ENCODE measurements around the gene SUGP2. TPM values are rescaled to one million over a fixed set of nuclear protein-coding genes. Genes with fewer than 3 reads are reported as not detected.

SUGP2 gene
- total and polyA plus RNA-seq, 4 donors: 7.4 to 93.1 (median 61.1) TPM

DNA sequence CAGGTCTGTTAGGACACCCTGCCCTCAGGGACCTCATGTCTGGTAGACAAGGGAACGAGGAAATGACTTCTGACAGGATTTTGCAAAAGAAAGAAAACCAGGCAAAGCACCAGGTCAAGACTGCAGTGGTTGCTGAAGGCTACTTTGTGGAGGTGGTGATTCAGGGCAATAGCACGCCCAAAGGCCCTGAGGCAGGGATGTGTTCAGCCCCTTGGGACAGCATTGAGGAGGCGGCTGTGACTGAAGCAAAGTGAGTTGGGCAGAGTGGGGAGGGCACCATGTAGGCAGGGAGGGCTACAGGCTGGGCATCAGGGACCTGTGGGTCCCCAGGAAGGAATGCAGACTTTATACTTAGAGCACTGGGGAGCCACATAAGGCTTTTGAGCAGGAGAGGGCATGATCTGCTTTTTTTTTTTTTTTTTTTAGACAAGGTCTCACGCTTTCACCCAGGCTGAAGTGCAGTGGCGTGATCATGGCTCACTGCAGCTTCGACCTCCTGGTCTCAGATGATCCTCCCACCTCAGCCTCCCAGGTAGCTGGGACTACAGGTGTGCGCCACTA, 81.5 kb downstream of the SUGP2 start:
- Histone ChIP-seq H3K36me3 (ENCODE audit: control insufficient read depth in 1 of 2, insufficient read depth in 2 of 2, low read length in 1 of 2) (no peaks in the 10 kb centered on the region), H3K27me3 (ENCODE audit: control insufficient read depth in 1 of 2, insufficient read depth in 2 of 2, low read length in 1 of 2) (no peaks in the 10 kb centered on the region), H3K4me3 (ENCODE audit: low read length in 2 of 2) (no peak overlapping the region), H3K27ac (ENCODE audit: low read depth in 1 of 2, low read length in 2 of 2) (no peak overlapping the region), H3K9me3 (ENCODE audit: control insufficient read depth, low read length) (no peaks in the 10 kb centered on the region), H3K4me1 (ENCODE audit: control insufficient read depth in 1 of 2, insufficient read depth in 2 of 2, low read length in 2 of 2) (no peaks in the 10 kb centered on the region)
- DNase-seq: no peak
- 83 to 91% methylated on average over 6 to 7 of the region's 7 CpGs for WGBS, 2 donors
- ATAC-seq (ENCODE audit: low FRiP score): no peak
- intact Hi-C loops (cut with DNase I): no loop called here

- no peak for ATAC-seq (ENCODE audit: low FRiP score)
- no peak for DNase-seq
- Histone ChIP-seq H3K27me3 (ENCODE audit: control insufficient read depth in 1 of 2, insufficient read depth in 2 of 2, low read length in 1 of 2) (no peaks in the 10 kb centered on the region), H3K4me1 (ENCODE audit: control insufficient read depth in 1 of 2, insufficient read depth in 2 of 2, low read length in 2 of 2) (no peaks in the 10 kb centered on the region), H3K27ac (ENCODE audit: low read depth in 1 of 2, low read length in 2 of 2) (no peak overlapping the region), H3K36me3 (ENCODE audit: control insufficient read depth in 1 of 2, insufficient read depth in 2 of 2, low read length in 1 of 2) (no peaks in the 10 kb centered on the region), H3K4me3 (ENCODE audit: low read length in 2 of 2) (no peak overlapping the region), H3K9me3 (ENCODE audit: control insufficient read depth, low read length) (no peaks in the 10 kb centered on the region)
- intact Hi-C loops (cut with DNase I): no loop called here
- WGBS, 2 donors: 90 to 92% methylated on average over 3 of the region's 3 CpGs
These were observed 83.5 kb downstream of the SUGP2 start for GRCh38 chr19:18949858-18950257.

GRCh38 chr19:18948976-18949356, 84.4 kb downstream of the SUGP2 start:
- H3K36me3 ChIP-seq (ENCODE audit: control insufficient read depth in 1 of 2, insufficient read depth in 2 of 2, low read length in 1 of 2): no peaks in the 10 kb centered on the region
- H3K4me3 ChIP-seq (ENCODE audit: low read length in 2 of 2): no peak overlapping the region
- H3K9me3 ChIP-seq (ENCODE audit: control insufficient read depth, low read length): no peaks in the 10 kb centered on the region
- no peak overlapping the region for H3K27ac ChIP-seq (ENCODE audit: low read depth in 1 of 2, low read length in 2 of 2)
- H3K27me3 ChIP-seq (ENCODE audit: control insufficient read depth in 1 of 2, insufficient read depth in 2 of 2, low read length in 1 of 2): no peaks in the 10 kb centered on the region
- DNase-seq (no peak), ATAC-seq (ENCODE audit: low FRiP score) (no peak)
- intact Hi-C loops (cut with DNase I): no loop called here
- no peaks in the 10 kb centered on the region for H3K4me1 ChIP-seq (ENCODE audit: control insufficient read depth in 1 of 2, insufficient read depth in 2 of 2, low read length in 2 of 2)
- 86 to 87% methylated on average over 5 of the region's 5 CpGs for WGBS, 2 donors

DNA sequence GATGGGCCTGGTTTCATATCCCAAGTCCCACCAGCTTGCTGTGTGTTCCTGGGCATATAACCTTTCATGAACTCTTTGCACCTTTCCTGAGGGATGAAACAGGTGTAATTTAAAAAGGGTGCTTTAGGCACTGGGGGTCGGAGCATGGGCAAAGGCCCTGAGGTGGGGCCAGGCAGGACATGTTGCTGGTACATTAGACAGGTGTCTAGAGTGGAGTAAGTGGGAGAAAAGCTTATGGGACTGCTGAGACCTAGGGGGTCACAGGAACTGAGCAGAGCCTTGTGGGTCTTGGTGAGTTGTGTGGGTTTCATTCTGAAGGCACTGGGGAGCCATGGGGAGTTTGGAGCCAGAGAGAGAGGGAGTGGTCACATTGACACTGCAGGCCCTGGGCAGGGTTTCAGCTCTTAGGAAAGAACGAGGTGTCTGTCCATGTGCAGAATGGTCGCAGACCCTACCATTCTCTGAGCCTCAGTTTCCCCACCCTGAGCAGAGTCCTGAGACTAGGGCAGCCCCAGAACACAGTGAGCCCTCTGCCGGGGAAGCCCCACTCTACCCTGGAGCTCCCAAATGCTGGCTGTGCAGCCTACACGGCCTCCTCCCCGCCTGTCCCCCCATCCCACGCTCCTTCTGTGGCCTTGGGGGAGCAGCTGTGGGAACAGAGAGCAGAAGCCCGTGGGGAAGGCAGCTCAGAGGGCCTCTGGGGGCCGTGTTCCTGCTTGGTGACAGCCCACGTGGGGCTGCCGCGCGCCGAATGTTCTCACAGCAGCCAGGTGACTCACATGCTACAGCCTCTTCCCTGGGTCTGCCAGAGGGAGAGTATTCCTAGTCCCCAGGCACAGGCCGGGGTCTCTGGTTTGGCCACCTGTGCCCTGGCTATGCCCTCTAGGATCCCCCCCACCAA, 85.0 kb downstream of the SUGP2 start:
- Histone ChIP-seq H3K36me3 (ENCODE audit: control insufficient read depth in 1 of 2, insufficient read depth in 2 of 2, low read length in 1 of 2) (no peaks in the 10 kb centered on the region), H3K4me3 (ENCODE audit: low read length in 2 of 2) (no peak overlapping the region), H3K4me1 (ENCODE audit: control insufficient read depth in 1 of 2, insufficient read depth in 2 of 2, low read length in 2 of 2) (no peaks in the 10 kb centered on the region), H3K27me3 (ENCODE audit: control insufficient read depth in 1 of 2, insufficient read depth in 2 of 2, low read length in 1 of 2) (no peaks in the 10 kb centered on the region), H3K9me3 (ENCODE audit: control insufficient read depth, low read length) (no peaks in the 10 kb centered on the region), H3K27ac (ENCODE audit: low read depth in 1 of 2, low read length in 2 of 2) (no peak overlapping the region)
- no peak for ATAC-seq (ENCODE audit: low FRiP score)
- intact Hi-C loops (cut with DNase I): no loop called here
- WGBS, 2 donors: 77 to 81% methylated on average over 15 of the region's 15 CpGs
- no peak for DNase-seq

DNA sequence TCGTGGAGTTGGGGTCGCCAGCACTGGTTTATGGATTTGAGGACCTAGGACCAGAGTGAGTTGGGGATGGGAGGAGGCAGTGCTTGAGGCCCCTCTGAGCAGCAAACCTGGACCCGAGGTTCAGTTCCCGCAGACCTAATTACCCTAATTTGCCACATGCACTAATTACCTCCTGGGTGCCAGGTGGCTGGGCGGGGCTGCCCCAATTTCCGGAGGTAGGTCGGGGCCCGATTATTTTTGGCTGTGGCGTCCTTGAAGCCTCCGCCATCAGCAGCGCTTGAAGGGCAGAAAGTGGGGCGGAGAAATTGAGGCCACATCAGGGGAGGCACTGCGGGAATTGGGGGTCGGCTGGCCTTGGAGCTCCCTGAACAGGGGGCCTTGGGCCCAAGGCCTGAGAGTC, 86.4 kb downstream of the SUGP2 start:
- Histone ChIP-seq H3K27ac (ENCODE audit: low read depth in 1 of 2, low read length in 2 of 2) (no peak overlapping the region), H3K27me3 (ENCODE audit: control insufficient read depth in 1 of 2, insufficient read depth in 2 of 2, low read length in 1 of 2) (no peaks in the 10 kb centered on the region), H3K4me1 (ENCODE audit: control insufficient read depth in 1 of 2, insufficient read depth in 2 of 2, low read length in 2 of 2) (no peaks in the 10 kb centered on the region), H3K36me3 (ENCODE audit: control insufficient read depth in 1 of 2, insufficient read depth in 2 of 2, low read length in 1 of 2) (no peaks in the 10 kb centered on the region), H3K9me3 (ENCODE audit: control insufficient read depth, low read length) (no peaks in the 10 kb centered on the region), H3K4me3 (ENCODE audit: low read length in 2 of 2) (no peak overlapping the region)
- no peak for ATAC-seq (ENCODE audit: low FRiP score)
- no peak for DNase-seq
- 82 to 86% methylated on average over 14 of the region's 14 CpGs for WGBS, 2 donors
- intact Hi-C loops (cut with DNase I): no loop called here

- H3K36me3 ChIP-seq (ENCODE audit: control insufficient read depth in 1 of 2, insufficient read depth in 2 of 2, low read length in 1 of 2): no peaks in the 10 kb centered on the region
- H3K4me3 ChIP-seq (ENCODE audit: low read length in 2 of 2): no peak overlapping the region
- no peaks in the 10 kb centered on the region for H3K27me3 ChIP-seq (ENCODE audit: control insufficient read depth in 1 of 2, insufficient read depth in 2 of 2, low read length in 1 of 2)
- intact Hi-C loops (cut with DNase I): no loop called here
- DNase-seq (no peak), ATAC-seq (ENCODE audit: low FRiP score) (no peak)
- H3K4me1 ChIP-seq (ENCODE audit: control insufficient read depth in 1 of 2, insufficient read depth in 2 of 2, low read length in 2 of 2): no peaks in the 10 kb centered on the region
- no peak overlapping the region for H3K27ac ChIP-seq (ENCODE audit: low read depth in 1 of 2, low read length in 2 of 2)
- no peaks in the 10 kb centered on the region for H3K9me3 ChIP-seq (ENCODE audit: control insufficient read depth, low read length)
These were observed 87.0 kb downstream of the SUGP2 start for GRCh38 chr19:18946335-18946734.

- Histone ChIP-seq H3K27ac (ENCODE audit: low read depth in 1 of 2, low read length in 2 of 2) (no peak overlapping the region), H3K4me3 (ENCODE audit: low read length in 2 of 2) (no peak overlapping the region), H3K27me3 (ENCODE audit: control insufficient read depth in 1 of 2, insufficient read depth in 2 of 2, low read length in 1 of 2) (no peaks in the 10 kb centered on the region), H3K36me3 (ENCODE audit: control insufficient read depth in 1 of 2, insufficient read depth in 2 of 2, low read length in 1 of 2) (no peaks in the 10 kb centered on the region), H3K9me3 (ENCODE audit: control insufficient read depth, low read length) (no peaks in the 10 kb centered on the region), H3K4me1 (ENCODE audit: control insufficient read depth in 1 of 2, insufficient read depth in 2 of 2, low read length in 2 of 2) (no peaks in the 10 kb centered on the region)
- ATAC-seq (ENCODE audit: low FRiP score) (no peak), DNase-seq (no peak)
- intact Hi-C loops (cut with DNase I): no loop called here
- WGBS, 2 donors: 91 to 94% methylated on average over 9 of the region's 9 CpGs
These were observed 88.0 kb downstream of the SUGP2 start for GRCh38 chr19:18945297-18945696.

DNA sequence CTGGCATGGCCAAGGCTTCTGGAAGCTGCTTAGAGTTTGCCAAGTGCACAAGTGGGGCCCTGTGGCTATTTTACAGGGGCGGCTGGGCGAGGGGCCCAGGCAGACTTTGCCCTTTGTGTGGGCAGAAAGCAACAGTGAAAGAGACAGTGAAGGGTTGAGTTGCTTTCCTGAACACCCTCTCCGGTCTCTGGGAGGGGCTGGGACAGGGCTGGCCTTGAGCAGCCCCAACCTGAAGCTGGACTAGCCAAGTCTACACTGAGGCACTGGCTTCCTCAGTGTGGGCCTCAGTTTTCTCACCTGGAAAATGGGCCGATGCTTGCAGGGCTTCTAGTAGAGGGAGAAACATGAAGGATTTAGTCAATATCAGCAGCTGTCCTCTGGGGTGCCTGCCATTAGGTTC, 89.9 kb downstream of the SUGP2 start:
- H3K4me3 ChIP-seq (ENCODE audit: low read length in 2 of 2): no peak overlapping the region
- no peaks in the 10 kb centered on the region for H3K36me3 ChIP-seq (ENCODE audit: control insufficient read depth in 1 of 2, insufficient read depth in 2 of 2, low read length in 1 of 2)
- no peaks in the 10 kb centered on the region for H3K27me3 ChIP-seq (ENCODE audit: control insufficient read depth in 1 of 2, insufficient read depth in 2 of 2, low read length in 1 of 2)
- H3K27ac ChIP-seq (ENCODE audit: low read depth in 1 of 2, low read length in 2 of 2): no peak overlapping the region
- H3K9me3 ChIP-seq (ENCODE audit: control insufficient read depth, low read length): no peaks in the 10 kb centered on the region
- 74 to 81% methylated on average over 4 of the region's 4 CpGs for whole genome bisulfite sequencing, 2 donors
- intact Hi-C loops (cut with DNase I): no loop called here
- ATAC-seq (ENCODE audit: low FRiP score): no peak
- DNase-seq: no peak
- H3K4me1 ChIP-seq (ENCODE audit: control insufficient read depth in 1 of 2, insufficient read depth in 2 of 2, low read length in 2 of 2): no peaks in the 10 kb centered on the region

DNA sequence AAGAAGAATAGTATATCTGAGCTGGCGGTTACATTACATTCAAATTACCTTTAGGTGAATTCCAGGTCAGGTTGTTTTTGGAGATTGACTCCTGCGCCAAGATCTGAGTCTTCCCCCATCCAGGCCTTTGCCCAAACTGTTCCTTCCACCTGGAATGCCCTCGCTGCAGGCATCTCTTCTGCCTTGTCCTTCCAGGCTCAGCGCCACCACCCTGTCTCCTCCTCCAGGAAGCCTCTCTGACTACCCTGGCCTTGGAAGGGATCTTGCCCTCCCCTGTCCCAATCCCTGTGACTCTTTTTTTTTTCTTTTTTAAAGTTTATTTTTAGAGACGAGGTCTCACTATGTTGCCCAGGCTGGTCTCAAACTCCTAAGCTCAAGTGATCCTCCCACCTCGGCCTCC, 90.6 kb downstream of the SUGP2 start:
- intact Hi-C loops (cut with DNase I): no loop called here
- ATAC-seq (ENCODE audit: low FRiP score): no peak
- no peaks in the 10 kb centered on the region for H3K36me3 ChIP-seq (ENCODE audit: control insufficient read depth in 1 of 2, insufficient read depth in 2 of 2, low read length in 1 of 2)
- no peak overlapping the region for H3K27ac ChIP-seq (ENCODE audit: low read depth in 1 of 2, low read length in 2 of 2)
- no peaks in the 10 kb centered on the region for H3K27me3 ChIP-seq (ENCODE audit: control insufficient read depth in 1 of 2, insufficient read depth in 2 of 2, low read length in 1 of 2)
- H3K4me1 ChIP-seq (ENCODE audit: control insufficient read depth in 1 of 2, insufficient read depth in 2 of 2, low read length in 2 of 2): no peaks in the 10 kb centered on the region
- no peaks in the 10 kb centered on the region for H3K9me3 ChIP-seq (ENCODE audit: control insufficient read depth, low read length)
- H3K4me3 ChIP-seq (ENCODE audit: low read length in 2 of 2): no peak overlapping the region
- DNase-seq: no peak
- WGBS, 2 donors: 86 to 88% methylated on average over 6 of the region's 6 CpGs
